ENCODE data around the gene ACTN4. TPM values are rescaled to one million over a fixed set of nuclear protein-coding genes. Genes with fewer than 3 reads are reported as not detected.

The ACTN4 gene
- total and polyA plus RNA-seq, 10 of the 15 experiments (the other 5 are each of a cell fraction or from before 2014, with no cell fraction given) = 2.4 to 293 (median 72.5) TPM

DNA sequence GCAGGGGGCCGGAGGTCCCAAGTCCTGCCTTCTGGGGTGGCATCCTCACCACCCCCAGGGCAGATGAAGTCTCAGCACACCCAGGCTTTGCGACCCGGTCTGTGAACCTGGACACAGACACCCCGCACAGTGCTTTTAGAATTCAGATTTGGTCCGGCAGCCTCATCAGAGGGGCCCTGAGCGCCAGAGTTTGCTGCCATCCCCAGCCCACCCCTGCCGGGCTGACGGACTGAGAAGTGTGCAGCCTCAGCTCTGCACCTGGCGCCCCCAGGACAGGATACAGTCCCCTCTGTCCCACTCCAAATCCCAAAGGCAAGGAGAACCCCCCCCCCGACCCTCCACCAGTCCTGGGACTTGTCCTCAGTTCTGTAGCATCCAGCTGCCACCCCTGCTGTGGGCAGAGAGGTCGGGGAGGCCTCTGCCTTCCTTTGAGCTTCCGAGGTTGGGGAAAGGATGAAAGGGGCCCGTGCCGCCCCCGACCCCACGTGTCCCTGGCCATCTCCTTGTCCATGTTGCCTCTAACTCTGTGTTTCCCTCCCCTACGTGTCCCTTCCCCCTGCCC lies 79.9 kb downstream of the ACTN4 start:
- H3K79me2 ChIP-seq (ENCODE audit: control insufficient read depth, insufficient read depth, low read length) = no peaks in the 10 kb centered on the region
- no peaks in the 10 kb centered on the region for H3K4me1 ChIP-seq (ENCODE audit: control insufficient read depth, insufficient read depth, low read length)
- BruUV-seq (replicated peaks) = no TSS peak
- in situ Hi-C loops (cut with MboI) (no loop called here), intact Hi-C loops (cut with micrococcal nuclease; ENCODE audit: unreplicated experiment) (no loop called here)
- FAIRE-seq = no peak
- TF ChIP-seq TBL1XR1 (IDR thresholded peaks at IDR 0.05; ENCODE audit: low read depth, low read length) (no peak), SIN3A (IDR thresholded peaks at IDR 0.05; ENCODE audit: low read depth, low read length) (no peak), ZNF274 (IDR thresholded peaks at IDR 0.05; ENCODE audit: insufficient read depth, insufficient read length) (no peak), MTA3 (IDR thresholded peaks at IDR 0.05; ENCODE audit: borderline replicate concordance, low read length) (no peak), FOXM1 (IDR thresholded peaks at IDR 0.05; ENCODE audit: low read depth, low read length) (no peak), ZNF384 (IDR thresholded peaks at IDR 0.05; ENCODE audit: borderline replicate concordance, low read depth, low read length) (no peak), ATF7 (IDR thresholded peaks at IDR 0.05; ENCODE audit: low read depth) (no peak), ESRRA (IDR thresholded peaks at IDR 0.05; ENCODE audit: low read length) (no peak), SMC3 (IDR thresholded peaks at IDR 0.05; ENCODE audit: borderline replicate concordance, low read length) (no peak), SRF (IDR thresholded peaks at IDR 0.05; ENCODE audit: low read depth in 2 of 2, low read length in 2 of 2) (no peak), KLF5 (IDR thresholded peaks at IDR 0.05; ENCODE audit: partially characterized antibody) (no peak), MEF2B (IDR thresholded peaks at IDR 0.05; ENCODE audit: partially characterized antibody, poor library complexity, severe bottlenecking) (no peak), EED (IDR thresholded peaks at IDR 0.05; ENCODE audit: low read depth) (no peak)
- TF ChIP-seq, protein P1, sequence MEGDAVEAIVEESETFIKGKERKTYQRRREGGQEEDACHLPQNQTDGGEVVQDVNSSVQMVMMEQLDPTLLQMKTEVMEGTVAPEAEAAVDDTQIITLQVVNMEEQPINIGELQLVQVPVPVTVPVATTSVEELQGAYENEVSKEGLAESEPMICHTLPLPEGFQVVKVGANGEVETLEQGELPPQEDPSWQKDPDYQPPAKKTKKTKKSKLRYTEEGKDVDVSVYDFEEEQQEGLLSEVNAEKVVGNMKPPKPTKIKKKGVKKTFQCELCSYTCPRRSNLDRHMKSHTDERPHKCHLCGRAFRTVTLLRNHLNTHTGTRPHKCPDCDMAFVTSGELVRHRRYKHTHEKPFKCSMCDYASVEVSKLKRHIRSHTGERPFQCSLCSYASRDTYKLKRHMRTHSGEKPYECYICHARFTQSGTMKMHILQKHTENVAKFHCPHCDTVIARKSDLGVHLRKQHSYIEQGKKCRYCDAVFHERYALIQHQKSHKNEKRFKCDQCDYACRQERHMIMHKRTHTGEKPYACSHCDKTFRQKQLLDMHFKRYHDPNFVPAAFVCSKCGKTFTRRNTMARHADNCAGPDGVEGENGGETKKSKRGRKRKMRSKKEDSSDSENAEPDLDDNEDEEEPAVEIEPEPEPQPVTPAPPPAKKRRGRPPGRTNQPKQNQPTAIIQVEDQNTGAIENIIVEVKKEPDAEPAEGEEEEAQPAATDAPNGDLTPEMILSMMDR (IDR thresholded peaks at IDR 0.05 in 2 of 3, conservative IDR thresholded peaks at IDR 0.05 in 1 of 3; ENCODE audit: control insufficient read depth in 2 of 3, extremely low read depth in 1 of 3, insufficient read depth in 1 of 3, low read depth in 3 of 3, low read length in 3 of 3) = no peak
- TF ChIP-seq, protein P2, sequence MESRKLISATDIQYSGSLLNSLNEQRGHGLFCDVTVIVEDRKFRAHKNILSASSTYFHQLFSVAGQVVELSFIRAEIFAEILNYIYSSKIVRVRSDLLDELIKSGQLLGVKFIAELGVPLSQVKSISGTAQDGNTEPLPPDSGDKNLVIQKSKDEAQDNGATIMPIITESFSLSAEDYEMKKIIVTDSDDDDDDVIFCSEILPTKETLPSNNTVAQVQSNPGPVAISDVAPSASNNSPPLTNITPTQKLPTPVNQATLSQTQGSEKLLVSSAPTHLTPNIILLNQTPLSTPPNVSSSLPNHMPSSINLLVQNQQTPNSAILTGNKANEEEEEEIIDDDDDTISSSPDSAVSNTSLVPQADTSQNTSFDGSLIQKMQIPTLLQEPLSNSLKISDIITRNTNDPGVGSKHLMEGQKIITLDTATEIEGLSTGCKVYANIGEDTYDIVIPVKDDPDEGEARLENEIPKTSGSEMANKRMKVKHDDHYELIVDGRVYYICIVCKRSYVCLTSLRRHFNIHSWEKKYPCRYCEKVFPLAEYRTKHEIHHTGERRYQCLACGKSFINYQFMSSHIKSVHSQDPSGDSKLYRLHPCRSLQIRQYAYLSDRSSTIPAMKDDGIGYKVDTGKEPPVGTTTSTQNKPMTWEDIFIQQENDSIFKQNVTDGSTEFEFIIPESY (IDR thresholded peaks at IDR 0.05) = no peak
- TF ChIP-seq, protein P3, sequence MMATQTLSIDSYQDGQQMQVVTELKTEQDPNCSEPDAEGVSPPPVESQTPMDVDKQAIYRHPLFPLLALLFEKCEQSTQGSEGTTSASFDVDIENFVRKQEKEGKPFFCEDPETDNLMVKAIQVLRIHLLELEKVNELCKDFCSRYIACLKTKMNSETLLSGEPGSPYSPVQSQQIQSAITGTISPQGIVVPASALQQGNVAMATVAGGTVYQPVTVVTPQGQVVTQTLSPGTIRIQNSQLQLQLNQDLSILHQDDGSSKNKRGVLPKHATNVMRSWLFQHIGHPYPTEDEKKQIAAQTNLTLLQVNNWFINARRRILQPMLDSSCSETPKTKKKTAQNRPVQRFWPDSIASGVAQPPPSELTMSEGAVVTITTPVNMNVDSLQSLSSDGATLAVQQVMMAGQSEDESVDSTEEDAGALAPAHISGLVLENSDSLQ (IDR thresholded peaks at IDR 0.05) = no peak
- TF ChIP-seq, protein P4, sequence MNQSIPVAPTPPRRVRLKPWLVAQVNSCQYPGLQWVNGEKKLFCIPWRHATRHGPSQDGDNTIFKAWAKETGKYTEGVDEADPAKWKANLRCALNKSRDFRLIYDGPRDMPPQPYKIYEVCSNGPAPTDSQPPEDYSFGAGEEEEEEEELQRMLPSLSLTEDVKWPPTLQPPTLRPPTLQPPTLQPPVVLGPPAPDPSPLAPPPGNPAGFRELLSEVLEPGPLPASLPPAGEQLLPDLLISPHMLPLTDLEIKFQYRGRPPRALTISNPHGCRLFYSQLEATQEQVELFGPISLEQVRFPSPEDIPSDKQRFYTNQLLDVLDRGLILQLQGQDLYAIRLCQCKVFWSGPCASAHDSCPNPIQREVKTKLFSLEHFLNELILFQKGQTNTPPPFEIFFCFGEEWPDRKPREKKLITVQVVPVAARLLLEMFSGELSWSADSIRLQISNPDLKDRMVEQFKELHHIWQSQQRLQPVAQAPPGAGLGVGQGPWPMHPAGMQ (IDR thresholded peaks at IDR 0.05; ENCODE audit: borderline replicate concordance) = no peak
- H3K4me2 ChIP-seq (ENCODE audit: control insufficient read depth, insufficient read depth) = no peak overlapping the region
- ChIA-PET CTCF (no interaction called here), SMC1A (ENCODE audit: uncharacterized antibody, unreplicated experiment) (no interaction called here), POLR2A (no interaction called here), RAD21 (ENCODE audit: unreplicated experiment) (no interaction called here)
- no peak overlapping the region for H3K9ac ChIP-seq (ENCODE audit: control insufficient read depth, insufficient read depth, low read length)
- no peak for DNase-seq (ENCODE audit: low read depth, low spot score)
- H3K9me3 ChIP-seq (replicated peaks; ENCODE audit: control insufficient read depth, insufficient read depth, low read length) = no peaks in the 10 kb centered on the region
- H4K20me1 ChIP-seq (ENCODE audit: control insufficient read depth, insufficient read depth) = no peaks in the 10 kb centered on the region
- ATAC-seq = no peak
- H3K27me3 ChIP-seq (replicated peaks in 1 of 2; ENCODE audit: control insufficient read depth in 2 of 2, insufficient read depth in 2 of 2, low read length in 1 of 2) = no peaks in the 10 kb centered on the region
- peaks cover 9 to 39% of the 10 kb centered on the region in 2 experiments; a peak in 3 of 4 replicates for H3K36me3 ChIP-seq (ENCODE audit: control insufficient read depth in 2 of 2, insufficient read depth in 2 of 2, low read length in 1 of 2)
- H3K4me3 ChIP-seq = no peak overlapping the region
- H3K27ac ChIP-seq (ENCODE audit: control insufficient read depth, insufficient read depth) = no peak overlapping the region
- no peak overlapping the region for H2AFZ ChIP-seq (ENCODE audit: control insufficient read depth, low read depth, low read length)
- WGBS (ENCODE audit: insufficient coverage, insufficient replicate concordance, low lambda C conversion rate, missing lambda C conversion rate) = 91% methylated on average over 17 of the region's 17 CpGs

All from GM12878 (cell line).